ENCODE results near the gene TMEM130.
A peak's percentile ranks its signal among the peaks of the same experiment; 100 is the strongest.

TMEM130 gene

DNA sequence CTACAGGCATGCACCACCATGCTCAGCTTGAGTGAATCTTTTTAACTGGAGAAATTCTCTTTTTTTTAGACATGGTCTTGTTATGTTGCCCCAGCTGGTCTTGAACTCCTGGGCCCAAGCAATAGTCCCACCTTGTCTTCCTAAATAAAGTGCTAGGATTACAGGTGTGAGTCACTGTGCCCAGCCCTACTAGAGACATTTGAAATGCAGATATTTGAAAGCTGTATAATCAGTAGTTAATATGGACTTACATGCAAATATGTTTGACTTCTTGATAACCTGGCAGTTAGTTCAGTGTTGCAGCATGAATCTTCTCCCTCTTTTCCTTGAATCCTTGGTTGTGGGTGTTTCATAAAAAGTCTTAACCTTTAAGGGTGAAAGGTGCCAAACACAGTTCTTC is 17.2 kb upstream of the TMEM130 start:
- in situ Hi-C loops (cut with HindIII; ENCODE audit: low sequenced_read_pairs): no loop called here
- DNase-seq (ENCODE audit: low read depth, low spot score): no peak
- TF ChIP-seq, protein P1, sequence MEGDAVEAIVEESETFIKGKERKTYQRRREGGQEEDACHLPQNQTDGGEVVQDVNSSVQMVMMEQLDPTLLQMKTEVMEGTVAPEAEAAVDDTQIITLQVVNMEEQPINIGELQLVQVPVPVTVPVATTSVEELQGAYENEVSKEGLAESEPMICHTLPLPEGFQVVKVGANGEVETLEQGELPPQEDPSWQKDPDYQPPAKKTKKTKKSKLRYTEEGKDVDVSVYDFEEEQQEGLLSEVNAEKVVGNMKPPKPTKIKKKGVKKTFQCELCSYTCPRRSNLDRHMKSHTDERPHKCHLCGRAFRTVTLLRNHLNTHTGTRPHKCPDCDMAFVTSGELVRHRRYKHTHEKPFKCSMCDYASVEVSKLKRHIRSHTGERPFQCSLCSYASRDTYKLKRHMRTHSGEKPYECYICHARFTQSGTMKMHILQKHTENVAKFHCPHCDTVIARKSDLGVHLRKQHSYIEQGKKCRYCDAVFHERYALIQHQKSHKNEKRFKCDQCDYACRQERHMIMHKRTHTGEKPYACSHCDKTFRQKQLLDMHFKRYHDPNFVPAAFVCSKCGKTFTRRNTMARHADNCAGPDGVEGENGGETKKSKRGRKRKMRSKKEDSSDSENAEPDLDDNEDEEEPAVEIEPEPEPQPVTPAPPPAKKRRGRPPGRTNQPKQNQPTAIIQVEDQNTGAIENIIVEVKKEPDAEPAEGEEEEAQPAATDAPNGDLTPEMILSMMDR (IDR thresholded peaks at IDR 0.05; ENCODE audit: low read depth, low read length): no peak

DNA sequence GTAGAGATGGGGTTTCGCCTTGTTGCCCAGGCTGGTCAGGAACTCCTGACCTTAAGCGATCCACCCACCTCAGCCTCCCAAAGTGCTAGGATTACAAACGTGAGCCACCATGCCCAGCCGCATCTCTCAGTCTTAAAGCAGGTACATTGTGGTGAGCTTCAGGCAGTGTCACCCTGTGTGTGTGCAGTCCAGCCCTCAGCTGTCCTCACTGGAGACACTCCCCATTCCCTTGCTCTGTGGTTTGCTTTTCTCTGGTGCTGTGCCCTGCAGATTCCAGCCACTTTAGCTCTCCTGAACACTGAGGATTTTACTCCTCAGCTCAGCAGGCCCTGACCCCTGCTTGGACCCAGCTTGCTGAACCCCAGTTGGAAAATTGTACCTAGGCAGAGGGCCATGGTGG is 14.6 kb upstream of the TMEM130 start:
- TF ChIP-seq, protein P1 (IDR thresholded peaks at IDR 0.05; ENCODE audit: low read depth, low read length): no peak
- no peak for DNase-seq (ENCODE audit: low read depth, low spot score)
- no peak overlapping the region for H3K4me3 ChIP-seq (ENCODE audit: low read depth, low read length)
- in situ Hi-C loops (cut with HindIII; ENCODE audit: low sequenced_read_pairs): no loop called here

More for the DNA sequence above, 17.2 kb upstream of the TMEM130 start:
- no peak overlapping the region for H3K4me3 ChIP-seq (ENCODE audit: low read depth, low read length)

DNA sequence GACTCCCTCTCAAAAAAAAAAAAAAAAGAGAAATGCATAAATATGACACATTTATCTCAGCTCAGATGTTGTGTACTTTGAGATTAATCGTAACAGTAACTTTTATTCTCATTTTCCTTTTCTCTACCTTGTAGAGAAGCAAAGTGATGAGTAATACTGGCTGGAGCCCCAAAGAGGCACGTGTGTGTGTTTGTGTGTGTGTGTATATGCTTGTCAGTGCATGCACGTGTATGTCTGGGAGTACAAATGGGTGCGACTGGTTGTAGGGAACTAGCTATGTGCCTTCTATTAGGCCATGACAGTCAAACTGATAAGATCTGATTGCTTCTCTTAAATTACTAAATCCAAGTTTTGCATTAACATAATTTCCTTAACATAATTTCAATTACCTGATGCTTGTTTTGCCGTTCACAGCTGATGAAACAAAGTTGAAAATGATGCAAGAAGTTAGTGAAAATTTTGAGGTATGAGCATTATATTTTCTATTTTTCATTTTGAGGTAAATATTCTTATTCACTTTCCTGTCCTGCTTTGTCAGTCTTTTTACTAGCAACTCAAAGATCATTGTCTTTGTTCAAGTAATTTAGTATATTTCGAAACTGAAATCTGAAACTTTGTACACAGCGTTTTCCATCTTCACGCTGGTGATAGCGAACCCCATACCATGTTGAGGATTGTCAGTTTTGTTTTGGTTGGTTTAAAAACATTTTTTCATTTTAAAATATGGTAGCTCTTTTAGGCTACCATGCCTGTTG is 11.9 kb upstream of the TMEM130 start:
- DNase-seq (ENCODE audit: low read depth, low spot score): no peak
- TF ChIP-seq, protein P1 (IDR thresholded peaks at IDR 0.05; ENCODE audit: low read depth, low read length): no peak
- in situ Hi-C loops (cut with HindIII; ENCODE audit: low sequenced_read_pairs): no loop called here
- H3K4me3 ChIP-seq (ENCODE audit: low read depth, low read length): no peak overlapping the region

DNA sequence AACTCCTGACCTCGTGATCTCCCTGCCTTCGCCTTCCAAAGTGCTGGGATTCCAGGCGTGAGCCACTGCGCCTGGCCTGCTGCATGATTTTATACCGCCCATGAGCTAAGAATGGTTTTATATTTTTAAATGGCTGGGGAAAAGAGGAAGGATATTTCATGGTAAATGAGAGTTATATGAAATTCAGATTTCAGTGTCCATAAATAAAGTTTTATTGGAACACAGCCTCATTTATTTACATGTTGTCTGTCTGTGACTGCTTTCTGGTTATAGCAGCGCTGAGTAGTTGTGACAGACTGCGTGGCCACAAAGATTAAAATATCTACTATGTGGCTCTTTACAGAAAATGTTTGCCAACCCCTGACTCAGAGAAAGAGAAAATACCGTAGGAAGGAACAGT is 10.7 kb upstream of the TMEM130 start:
- in situ Hi-C loops (cut with HindIII; ENCODE audit: low sequenced_read_pairs): no loop called here
- TF ChIP-seq, protein P1 (IDR thresholded peaks at IDR 0.05; ENCODE audit: low read depth, low read length): no peak
- DNase-seq (ENCODE audit: low read depth, low spot score): no peak
- H3K4me3 ChIP-seq (ENCODE audit: low read depth, low read length): no peak overlapping the region

DNA sequence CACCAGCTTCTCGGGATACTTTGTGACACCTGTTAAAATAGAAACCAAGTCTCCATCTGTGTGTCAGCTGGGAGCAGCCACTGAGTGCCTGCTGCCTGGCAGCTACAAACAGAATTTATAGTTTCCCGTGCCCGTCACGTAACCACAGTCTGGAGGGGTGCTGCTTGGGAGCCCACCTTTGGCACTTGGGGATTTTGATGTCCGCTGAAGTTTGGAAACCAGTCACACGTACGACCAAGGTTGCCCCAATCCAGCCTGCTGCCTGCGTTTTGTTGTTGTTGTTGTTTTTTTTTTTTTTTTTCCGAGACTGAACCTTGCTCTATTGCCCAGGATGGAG is 10.1 kb upstream of the TMEM130 start:
- H3K4me3 ChIP-seq (ENCODE audit: low read depth, low read length): peak overlapping the region; percentile 98
- in situ Hi-C loops (cut with HindIII; ENCODE audit: low sequenced_read_pairs): no loop called here
- DNase-seq (ENCODE audit: low read depth, low spot score): no peak
- TF ChIP-seq, protein P1 (IDR thresholded peaks at IDR 0.05; ENCODE audit: low read depth, low read length): no peak

DNA sequence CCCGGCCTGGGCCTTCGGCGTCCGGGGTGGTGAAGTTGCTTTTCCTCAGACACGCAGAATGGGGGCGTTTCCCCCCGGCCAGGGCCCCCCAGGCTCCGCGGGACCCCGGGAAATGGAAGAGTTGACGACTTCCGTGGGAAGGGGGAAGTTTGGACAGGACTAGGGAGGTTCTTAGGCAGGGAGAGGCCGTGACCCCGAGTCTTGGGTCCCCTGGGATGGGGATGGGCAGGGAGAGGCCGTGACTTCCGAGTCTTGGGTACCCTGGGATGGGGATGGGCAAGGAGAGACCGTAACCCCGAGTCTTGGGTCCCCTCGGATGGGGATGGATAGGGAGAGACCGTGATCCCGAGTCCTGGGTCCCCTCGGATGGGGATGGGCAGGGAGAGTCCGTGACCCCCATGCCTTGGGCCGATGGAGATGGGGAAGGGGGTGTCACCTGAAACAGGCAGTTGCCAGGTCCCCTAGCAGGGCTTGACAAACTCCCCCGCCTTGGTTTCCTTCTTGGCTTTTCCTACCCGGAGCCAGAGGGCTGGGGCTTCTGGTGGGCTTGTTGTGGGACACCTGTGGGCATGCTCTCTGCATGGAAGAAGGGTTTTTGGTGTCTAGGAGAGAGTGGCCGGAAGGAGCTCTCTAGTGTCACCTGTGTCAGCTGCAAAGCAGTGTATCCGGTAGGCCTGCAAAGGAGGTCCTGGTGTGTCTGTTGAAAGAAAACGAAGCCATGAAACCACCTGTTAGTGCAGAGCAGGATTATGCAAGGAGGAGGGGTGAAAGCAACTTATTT is 9.6 kb upstream of the TMEM130 start:
- TF ChIP-seq, protein P1 (IDR thresholded peaks at IDR 0.05; ENCODE audit: low read depth, low read length): peak; percentile 9
- no peak for DNase-seq (ENCODE audit: low read depth, low spot score)
- in situ Hi-C loops (cut with HindIII; ENCODE audit: low sequenced_read_pairs): no loop called here
- peak overlapping the region; percentile 98 for H3K4me3 ChIP-seq (ENCODE audit: low read depth, low read length)
